ENCODE measurements around the gene EPOP. TPM values are rescaled to one million over a fixed set of nuclear protein-coding genes. Genes with fewer than 3 reads are reported as not detected.

EPOP gene
- total and polyA plus RNA-seq, 2 of the 13 experiments (the other 11 are each of a cell fraction or from before 2014, with no cell fraction given), result 14.7 to 37.8 TPM

- TF ChIP-seq ZBTB3 (CRISPR knock-in tag; IDR thresholded peaks at IDR 0.05; ENCODE audit: borderline replicate concordance, low read depth), result no peak
- peak; percentile 42 for TF ChIP-seq IKZF4 (CRISPR knock-in tag; IDR thresholded peaks at IDR 0.05; ENCODE audit: borderline replicate concordance, low read depth, not compliant biosample characterization)
- peak; percentile 54; the same call in 1 of the 2 replicates for TF ChIP-seq ZNF441 (CRISPR knock-in tag; IDR thresholded peaks at IDR 0.05; ENCODE audit: borderline replicate concordance)
- no peak; the same call in 1 of the 2 replicates for TF ChIP-seq PRDM10 (CRISPR knock-in tag; IDR thresholded peaks at IDR 0.05; ENCODE audit: low read depth)
- peak in 1 of 2 experiments; percentile 7; a peak in 2 of 4 replicates for TF ChIP-seq EP300 (IDR thresholded peaks at IDR 0.05; ENCODE audit: low read depth in 2 of 2, low read length in 2 of 2)
- peak; percentile 65; the same call in 1 of the 2 replicates for TF ChIP-seq EP300 (CRISPR knock-in tag; IDR thresholded peaks at IDR 0.05; ENCODE audit: borderline replicate concordance)
- no peak; the same call in 1 of the 2 replicates for TF ChIP-seq NFATC3 (CRISPR knock-in tag; IDR thresholded peaks at IDR 0.05)
- peak; percentile 75 for TF ChIP-seq RXRB (CRISPR knock-in tag; IDR thresholded peaks at IDR 0.05; ENCODE audit: borderline replicate concordance)
- peak; percentile 22 for TF ChIP-seq RBM39 (IDR thresholded peaks at IDR 0.05; ENCODE audit: low read depth, low read length, poor library complexity, severe bottlenecking)
- TF ChIP-seq HOXA5 (CRISPR knock-in tag; IDR thresholded peaks at IDR 0.05), result no peak; the same call in 1 of the 2 replicates
- no peak for TF ChIP-seq NBN (conservative IDR thresholded peaks at IDR 0.05)
- TF ChIP-seq ZNF616 (CRISPR knock-in tag; IDR thresholded peaks at IDR 0.05; ENCODE audit: low read depth), result peak; percentile 85; the same call in 1 of the 2 replicates
- no peak; the same call in none of the 2 replicates for TF ChIP-seq ZFX (CRISPR knock-in tag; IDR thresholded peaks at IDR 0.05; ENCODE audit: low read depth)
- peak; percentile 55; the same call in 1 of the 2 replicates for TF ChIP-seq TP53 (CRISPR knock-in tag; conservative IDR thresholded peaks at IDR 0.05)
- no peak for TF ChIP-seq RELA (CRISPR knock-in tag; IDR thresholded peaks at IDR 0.05)
- peak; percentile 61; the same call in 1 of the 2 replicates for TF ChIP-seq ZNF235 (CRISPR knock-in tag; IDR thresholded peaks at IDR 0.05; ENCODE audit: borderline replicate concordance)
- no peak for TF ChIP-seq TCF7L2 (IDR thresholded peaks at IDR 0.05; ENCODE audit: low read depth, low read length)
- peak; percentile 81; the same call in 1 of the 2 replicates for TF ChIP-seq SAP130 (CRISPR knock-in tag; IDR thresholded peaks at IDR 0.05; ENCODE audit: low read depth)
- TF ChIP-seq ZNF768 (CRISPR knock-in tag; IDR thresholded peaks at IDR 0.05), result peak; percentile 80
- no peak for TF ChIP-seq TMF1 (CRISPR knock-in tag; IDR thresholded peaks at IDR 0.05; ENCODE audit: low read depth)
- no peak for TF ChIP-seq NKX3-1 (CRISPR knock-in tag; IDR thresholded peaks at IDR 0.05)
- no peak; the same call in 1 of the 2 replicates for TF ChIP-seq RORA (CRISPR knock-in tag; IDR thresholded peaks at IDR 0.05)
- TF ChIP-seq ZSCAN21 (CRISPR knock-in tag; IDR thresholded peaks at IDR 0.05; ENCODE audit: borderline replicate concordance), result peak; percentile 78
- TF ChIP-seq ZC3H13 (CRISPR knock-in tag; IDR thresholded peaks at IDR 0.05), result peak; percentile 81; the same call in 1 of the 2 replicates
- no peak for TF ChIP-seq IRF1 (CRISPR knock-in tag; IDR thresholded peaks at IDR 0.05; ENCODE audit: low read depth)
- no peak for TF ChIP-seq SRSF9 (IDR thresholded peaks at IDR 0.05; ENCODE audit: borderline replicate concordance, insufficient read depth, low read depth, low read length, poor library complexity, severe bottlenecking)
- TF ChIP-seq RFX1 (IDR thresholded peaks at IDR 0.05), result no peak
Measured at GRCh38 chr17:38702166-38702915, 27.6 kb upstream of the EPOP start (continued).
